Muscle layer of duodenum (tissue), 2 donors: ENCODE measurements around the gene IKBKE.
"Not testable (repeated sequence)": the region's sequence is repeated elsewhere in the genome, so short reads cannot be mapped to it uniquely, and the experiment has no call there.

Experiments used
- H3K27ac ChIP-seq: one replicate; pipeline ENCODE4 v1.7.0; 2013; ENCODE audit warnings: mild to moderate bottlenecking, low read length
- H3K27me3 ChIP-seq: one replicate; pipeline ENCODE4 v1.7.0; 2013; ENCODE audit warnings: low read depth, mild to moderate bottlenecking, control low read depth, low read length
- H3K36me3 ChIP-seq, 2 donors: one replicate each; pipeline ENCODE4 v1.7.0; 2013; ENCODE audit warnings: low read length in 2 of 2, control low read depth in 1 of 2, mild to moderate bottlenecking in 1 of 2; ENCODE audit not compliant: insufficient read depth in 2 of 2, control insufficient read depth in 1 of 2
- H3K4me1 ChIP-seq, 2 donors: one replicate each; pipeline ENCODE4 v1.7.0; 2013; ENCODE audit warnings: low read length in 2 of 2, mild to moderate bottlenecking in 2 of 2, control low read depth in 1 of 2, moderate library complexity in 1 of 2; ENCODE audit not compliant: insufficient read depth in 2 of 2, control insufficient read depth in 1 of 2
- H3K4me3 ChIP-seq, 2 donors: one replicate each; pipeline ENCODE4 v1.7.0; 2013; ENCODE audit warnings: low read length in 2 of 2, low read depth in 1 of 2, mild to moderate bottlenecking in 1 of 2
- H3K9me3 ChIP-seq, 2 donors: one replicate each; pipeline ENCODE4 v1.7.0; 2013; ENCODE audit warnings: low read length in 2 of 2, control low read depth in 1 of 2, mild to moderate bottlenecking in 1 of 2; ENCODE audit not compliant: control insufficient read depth in 1 of 2
- donor health status: healthy.

IKBKE gene

GRCh38 chr1:206476591-206476990 lies 6.3 kb downstream of the IKBKE start:
- H3K9me3 ChIP-seq, result no peaks in the 10 kb centered on the region
- H3K4me3 ChIP-seq, result no peak overlapping the region
- H3K36me3 ChIP-seq, result peaks cover 8 to 15% of the 10 kb centered on the region in 2 donors
- no peaks in the 10 kb centered on the region for H3K27me3 ChIP-seq
- H3K4me1 ChIP-seq, result peaks cover 0 to under 1% of the 10 kb centered on the region in 2 donors
- no peak overlapping the region for H3K27ac ChIP-seq

- Histone ChIP-seq H3K9me3 (no peaks in the 10 kb centered on the region), H3K27me3 (no peaks in the 10 kb centered on the region), H3K36me3 (peaks cover 8 to 15% of the 10 kb centered on the region in 2 donors), H3K4me3 (no peak overlapping the region), H3K27ac (no peak overlapping the region), H3K4me1 (no peaks in the 10 kb centered on the region)
These were observed 6.8 kb downstream of the IKBKE start for GRCh38 chr1:206477110-206477509.

GRCh38 chr1:206477581-206478380 lies 7.5 kb downstream of the IKBKE start:
- H3K4me1 ChIP-seq, result no peaks in the 10 kb centered on the region
- no peaks in the 10 kb centered on the region for H3K9me3 ChIP-seq
- H3K27ac ChIP-seq, result no peak overlapping the region
- no peak overlapping the region for H3K4me3 ChIP-seq
- peaks cover 8 to 15% of the 10 kb centered on the region in 2 donors for H3K36me3 ChIP-seq
- no peaks in the 10 kb centered on the region for H3K27me3 ChIP-seq

GRCh38 chr1:206478746-206479145 lies 8.5 kb downstream of the IKBKE start:
- no peak overlapping the region for H3K27ac ChIP-seq
- no peak overlapping the region for H3K4me3 ChIP-seq
- no peaks in the 10 kb centered on the region for H3K9me3 ChIP-seq
- H3K36me3 ChIP-seq, result peaks cover 8 to 15% of the 10 kb centered on the region in 2 donors
- no peaks in the 10 kb centered on the region for H3K4me1 ChIP-seq
- no peaks in the 10 kb centered on the region for H3K27me3 ChIP-seq

GRCh38 chr1:206479183-206480125 lies 9.2 kb downstream of the IKBKE start:
- Histone ChIP-seq H3K4me3 (no peak overlapping the region), H3K27me3 (no peaks in the 10 kb centered on the region), H3K36me3 (peaks cover 8 to 15% of the 10 kb centered on the region in 2 donors), H3K27ac (no peak overlapping the region), H3K9me3 (no peaks in the 10 kb centered on the region), H3K4me1 (no peaks in the 10 kb centered on the region)

GRCh38 chr1:206480211-206480610 lies 9.9 kb downstream of the IKBKE start:
- Histone ChIP-seq H3K27ac (no peak overlapping the region), H3K4me1 (no peaks in the 10 kb centered on the region)

GRCh38 chr1:206482611-206483010 lies 12.3 kb downstream of the IKBKE start:
- peaks cover 3 to 5% of the 10 kb centered on the region in 2 donors for H3K36me3 ChIP-seq
- no peak overlapping the region for H3K27ac ChIP-seq

More at GRCh38 chr1:206480211-206480610, 9.9 kb downstream of the IKBKE start:
- peaks cover 8 to 15% of the 10 kb centered on the region in 2 donors for H3K36me3 ChIP-seq
- no peaks in the 10 kb centered on the region for H3K27me3 ChIP-seq
- no peak overlapping the region for H3K4me3 ChIP-seq
- no peaks in the 10 kb centered on the region for H3K9me3 ChIP-seq

GRCh38 chr1:206483864-206484263 lies 13.6 kb downstream of the IKBKE start:
- H3K4me3 ChIP-seq, H3K27me3 ChIP-seq, H3K27ac ChIP-seq, H3K9me3 ChIP-seq, H3K4me1 ChIP-seq, H3K36me3 ChIP-seq: not testable (repeated sequence)

More at GRCh38 chr1:206482611-206483010, 12.3 kb downstream of the IKBKE start:
- Histone ChIP-seq H3K4me3 (no peak overlapping the region), H3K9me3 (no peaks in the 10 kb centered on the region), H3K27me3 (no peaks in the 10 kb centered on the region), H3K4me1 (no peaks in the 10 kb centered on the region)

GRCh38 chr1:206484901-206485300 lies 14.6 kb downstream of the IKBKE start:
- Histone ChIP-seq H3K4me3 (no peak overlapping the region), H3K4me1 (peaks cover 0 to 1% of the 10 kb centered on the region in 2 donors), H3K27ac (no peak overlapping the region), H3K27me3 (no peaks in the 10 kb centered on the region), H3K9me3 (no peaks in the 10 kb centered on the region), H3K36me3 (peaks cover 0 to 3% of the 10 kb centered on the region in 2 donors)

GRCh38 chr1:206486995-206487788 lies 16.9 kb downstream of the IKBKE start:
- Histone ChIP-seq H3K36me3 (peaks cover 0 to 2% of the 10 kb centered on the region in 2 donors), H3K27ac (no peak overlapping the region), H3K27me3 (no peaks in the 10 kb centered on the region), H3K4me3 (no peak overlapping the region), H3K9me3 (no peaks in the 10 kb centered on the region), H3K4me1 (peaks cover 0 to 8% of the 10 kb centered on the region in 2 donors)
